RWPE1 (cell line): Measurements from ENCODE around the gene SORL1.
"Not testable (repeated sequence)": the region's sequence is repeated elsewhere in the genome, so short reads cannot be mapped to it uniquely, and the experiment has no call there.

Experiments
- CTCF ChIA-PET: fragments of 350-600 bp; sonication (Branson Sonifier 250); formaldehyde crosslinking; extraction: SDS; loops from one replicate; lab custom pipeline; 2021; lab: Yijun Ruan, JAX
- POLR2A ChIA-PET: fragments of 400-600 bp; formaldehyde crosslinking; extraction: SDS; loops from one replicate; lab custom pipeline; 2020; ENCODE audit warnings: antibody characterized with exemption; ENCODE audit not compliant: low non-redundant PET; lab: Yijun Ruan, JAX
- DNase-seq: peaks from one replicate; pipeline ENCODE4 v3.0.0; 2012; ENCODE audit warnings: low spot score
- H3K27ac ChIP-seq: fragments of 450-650 bp; 2 replicates; pipeline ENCODE4 v1.5.1; 2017
- TF ChIP-seq, protein P1 (sequence below): fragments of 450-650 bp; conservative IDR thresholded peaks from 2 replicates; pipeline ENCODE4 v1.5.1; 2017; ENCODE audit warnings: low read depth, mild to moderate bottlenecking

Gene SORL1

DNA sequence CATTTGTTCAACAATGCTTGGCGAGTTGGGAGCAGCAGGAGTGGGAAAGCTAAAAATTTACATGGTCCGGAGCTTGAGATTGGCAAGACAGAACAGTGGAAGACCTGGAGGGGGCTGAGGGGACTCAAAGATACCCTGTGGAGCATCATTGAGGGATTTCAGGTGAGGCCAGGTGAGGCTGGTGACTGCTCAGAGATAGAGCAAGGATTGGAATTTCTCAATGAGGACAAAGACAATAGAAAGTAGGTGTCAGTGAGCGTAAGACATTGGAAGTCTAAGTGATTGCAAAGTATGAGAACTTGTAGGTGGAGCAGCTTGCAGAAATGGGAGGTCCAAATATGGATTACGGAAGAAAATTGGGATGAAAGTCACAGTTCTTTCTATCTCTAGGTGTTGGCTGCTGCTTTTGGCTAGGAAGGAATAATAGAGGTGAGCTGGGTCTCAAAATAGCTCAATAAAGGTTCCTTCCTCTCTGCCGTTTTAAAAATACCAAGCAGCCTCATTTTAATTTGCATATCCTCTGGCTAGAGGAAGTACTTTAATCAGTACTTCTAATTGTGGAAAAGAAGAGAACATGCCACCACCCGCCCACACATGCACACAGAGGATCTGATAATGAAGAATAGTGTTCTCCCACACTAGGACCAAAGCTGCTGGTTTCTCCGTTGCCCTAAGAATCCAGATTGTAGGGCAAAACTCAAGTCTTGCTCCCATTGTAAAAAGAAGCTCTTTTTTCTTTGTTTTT, 42.4 kb downstream of the SORL1 start:
- TF ChIP-seq, protein P1, sequence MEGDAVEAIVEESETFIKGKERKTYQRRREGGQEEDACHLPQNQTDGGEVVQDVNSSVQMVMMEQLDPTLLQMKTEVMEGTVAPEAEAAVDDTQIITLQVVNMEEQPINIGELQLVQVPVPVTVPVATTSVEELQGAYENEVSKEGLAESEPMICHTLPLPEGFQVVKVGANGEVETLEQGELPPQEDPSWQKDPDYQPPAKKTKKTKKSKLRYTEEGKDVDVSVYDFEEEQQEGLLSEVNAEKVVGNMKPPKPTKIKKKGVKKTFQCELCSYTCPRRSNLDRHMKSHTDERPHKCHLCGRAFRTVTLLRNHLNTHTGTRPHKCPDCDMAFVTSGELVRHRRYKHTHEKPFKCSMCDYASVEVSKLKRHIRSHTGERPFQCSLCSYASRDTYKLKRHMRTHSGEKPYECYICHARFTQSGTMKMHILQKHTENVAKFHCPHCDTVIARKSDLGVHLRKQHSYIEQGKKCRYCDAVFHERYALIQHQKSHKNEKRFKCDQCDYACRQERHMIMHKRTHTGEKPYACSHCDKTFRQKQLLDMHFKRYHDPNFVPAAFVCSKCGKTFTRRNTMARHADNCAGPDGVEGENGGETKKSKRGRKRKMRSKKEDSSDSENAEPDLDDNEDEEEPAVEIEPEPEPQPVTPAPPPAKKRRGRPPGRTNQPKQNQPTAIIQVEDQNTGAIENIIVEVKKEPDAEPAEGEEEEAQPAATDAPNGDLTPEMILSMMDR: no peak
- POLR2A ChIA-PET: no interaction called here
- no peak for DNase-seq
- CTCF ChIA-PET: no interaction called here
- H3K27ac ChIP-seq: no peak overlapping the region

DNA sequence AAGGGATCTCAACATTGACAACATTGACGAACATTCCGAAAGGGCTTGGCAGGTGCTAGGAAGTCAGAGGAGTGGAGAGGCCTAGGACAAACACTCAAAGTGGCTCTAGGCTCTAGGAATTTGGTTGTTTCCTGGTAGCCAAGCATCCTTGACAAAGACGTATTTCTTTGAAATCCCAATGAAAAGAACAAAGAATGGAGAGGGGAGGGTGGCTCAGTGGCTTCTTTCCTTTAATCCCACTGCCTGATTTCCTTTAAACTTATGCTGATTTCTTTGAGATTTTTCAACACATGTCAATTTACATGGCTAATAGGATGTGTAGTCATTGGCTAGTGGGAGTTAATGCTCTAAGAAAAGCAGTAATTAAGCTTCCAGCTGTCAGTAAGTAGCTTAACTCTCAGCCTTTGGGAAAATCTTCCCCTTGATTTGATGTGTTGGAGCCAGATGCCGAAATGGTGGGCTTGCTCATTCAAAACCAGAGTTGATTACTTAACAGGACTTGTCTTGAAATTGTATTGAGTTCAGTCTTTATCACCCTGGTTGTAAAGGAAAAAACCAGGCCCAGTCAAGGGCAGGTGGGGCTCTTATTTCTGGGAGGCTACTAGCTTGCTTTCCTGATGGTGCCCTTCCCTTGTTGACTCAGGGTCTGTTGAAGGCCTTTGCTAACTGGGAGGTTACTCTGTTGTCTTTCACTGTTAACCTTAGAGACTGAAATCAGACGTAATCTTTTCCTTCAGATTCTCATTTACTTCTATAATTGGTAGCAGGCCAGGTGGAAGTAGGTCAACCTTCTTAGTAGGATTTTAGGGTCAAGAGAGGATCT, 45.3 kb downstream of the SORL1 start:
- CTCF ChIA-PET: interaction anchor here (0.7 kb wide), 1 partner anchor 178 kb away, joined by 3 read pairs; no protein-coding TSS in a partner anchor
- DNase-seq: no peak
- TF ChIP-seq, protein P1: no peak
- H3K27ac ChIP-seq: no peak overlapping the region
- POLR2A ChIA-PET: no interaction called here

DNA sequence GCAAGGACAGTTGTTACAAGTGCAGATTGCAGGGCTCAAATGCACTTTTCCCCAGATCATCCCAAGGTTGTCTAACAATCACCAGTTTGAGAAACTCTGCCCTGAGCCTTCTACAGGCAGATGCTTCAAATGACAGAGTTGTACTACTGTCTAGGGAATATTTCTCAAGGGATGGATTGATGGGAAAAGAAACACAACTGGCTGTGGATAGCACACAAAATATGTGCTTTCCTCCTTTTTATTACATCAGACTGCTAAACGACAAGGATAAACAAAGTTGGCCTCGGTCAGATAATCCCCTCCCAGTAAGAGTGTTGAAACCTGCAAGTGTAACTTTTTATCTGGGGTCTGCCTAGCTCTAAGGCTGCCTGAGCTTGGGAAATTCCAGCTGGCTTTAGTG, 47.3 kb downstream of the SORL1 start:
- ChIA-PET CTCF (no interaction called here), POLR2A (no interaction called here)
- TF ChIP-seq, protein P1: no peak
- DNase-seq: no peak
- no peak overlapping the region for H3K27ac ChIP-seq

DNA sequence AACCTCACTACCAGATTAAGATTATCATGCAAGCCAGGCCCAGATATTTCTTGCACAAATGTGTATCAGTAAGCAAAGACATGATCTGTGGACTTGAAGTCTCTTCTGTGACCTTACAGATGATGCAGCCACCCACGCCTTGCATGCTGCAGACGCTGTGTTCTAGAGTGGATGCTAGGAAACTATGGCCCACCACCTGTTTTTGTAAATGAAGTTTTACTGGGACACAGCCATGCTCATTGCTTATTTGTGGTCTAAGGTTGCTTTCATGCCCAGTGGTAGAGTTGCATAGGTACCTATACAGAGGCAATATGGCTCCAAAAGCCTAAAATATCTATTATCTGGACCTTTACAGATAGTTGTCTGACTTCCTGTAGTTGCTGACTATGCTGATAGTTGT, 48.2 kb downstream of the SORL1 start:
- H3K27ac ChIP-seq: no peak overlapping the region
- CTCF ChIA-PET: no interaction called here
- TF ChIP-seq, protein P1: no peak
- POLR2A ChIA-PET: no interaction called here
- no peak for DNase-seq

DNA sequence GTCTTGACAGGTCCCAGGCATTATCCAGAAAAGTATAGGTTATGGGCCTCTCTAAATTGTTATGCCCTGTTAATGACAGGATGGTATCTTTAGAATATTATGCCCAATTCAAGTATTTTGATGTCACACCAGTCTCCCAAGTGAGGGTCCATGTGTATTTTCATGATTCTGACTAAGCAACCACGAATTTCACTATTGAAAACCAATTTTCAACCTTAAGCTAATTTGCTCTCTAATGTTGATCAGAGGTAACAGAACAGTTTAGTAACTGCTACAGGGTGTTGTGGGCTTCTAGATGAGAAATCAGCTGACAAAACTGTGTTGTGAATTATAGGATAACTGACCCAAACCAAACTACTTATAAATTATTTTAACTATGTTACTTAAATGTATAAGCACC, 48.6 kb downstream of the SORL1 start:
- TF ChIP-seq, protein P1: no peak
- CTCF ChIA-PET: no interaction called here
- DNase-seq: no peak
- POLR2A ChIA-PET: no interaction called here
- H3K27ac ChIP-seq: no peak overlapping the region

DNA sequence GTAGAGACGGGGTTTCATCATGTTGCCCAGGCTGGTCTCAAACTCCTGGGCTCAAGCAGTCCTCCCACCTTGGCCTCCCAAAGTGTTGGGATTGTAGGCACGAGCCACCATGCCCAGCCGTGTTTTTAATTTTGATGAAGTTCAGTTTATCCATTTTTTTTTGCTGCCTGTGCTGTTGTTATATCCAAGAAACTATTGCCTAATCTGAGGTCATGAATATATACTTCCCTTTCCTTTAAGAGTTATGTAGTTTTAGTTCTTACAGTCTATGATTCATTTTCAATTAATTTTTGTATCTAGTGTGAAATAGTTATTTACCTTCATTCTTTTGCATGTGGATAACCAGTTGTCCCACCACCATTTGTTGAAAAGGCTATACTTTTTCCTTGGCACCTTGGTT, 50.9 kb downstream of the SORL1 start:
- POLR2A ChIA-PET: no interaction called here
- CTCF ChIA-PET: interaction anchor here (0.6 kb wide), 1 partner anchor 32 kb away, joined by 4 read pairs; no protein-coding TSS in a partner anchor
- no peak overlapping the region for H3K27ac ChIP-seq
- no peak for DNase-seq
- TF ChIP-seq, protein P1: no peak

DNA sequence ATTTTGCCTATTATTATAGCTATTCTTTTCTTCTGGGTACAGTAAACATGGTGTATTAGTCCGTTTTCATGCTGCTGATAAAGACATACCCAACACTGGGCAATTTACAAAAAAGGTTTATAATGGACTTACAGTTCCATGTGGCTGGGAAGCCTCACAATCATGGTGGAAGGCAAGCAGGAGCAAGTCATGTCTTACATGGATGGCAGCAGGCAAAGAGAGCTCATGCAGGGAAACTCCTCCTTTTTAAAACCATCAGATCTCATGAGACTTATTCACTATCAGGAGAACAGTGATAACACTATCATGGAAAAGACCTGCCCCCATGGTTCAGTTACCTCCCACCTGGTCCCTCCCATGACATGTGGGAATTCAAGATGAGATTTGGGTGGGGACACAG, 54.1 kb downstream of the SORL1 start:
- DNase-seq, CTCF ChIA-PET, H3K27ac ChIP-seq, POLR2A ChIA-PET: not testable (repeated sequence)
